ENCODE measurements around the gene VEPH1. TPM values are rescaled to one million over a fixed set of nuclear protein-coding genes. Genes with fewer than 3 reads are reported as not detected.

Gene VEPH1
- total RNA-seq, 1 experiment from 2014 or later = 2.4 TPM

DNA sequence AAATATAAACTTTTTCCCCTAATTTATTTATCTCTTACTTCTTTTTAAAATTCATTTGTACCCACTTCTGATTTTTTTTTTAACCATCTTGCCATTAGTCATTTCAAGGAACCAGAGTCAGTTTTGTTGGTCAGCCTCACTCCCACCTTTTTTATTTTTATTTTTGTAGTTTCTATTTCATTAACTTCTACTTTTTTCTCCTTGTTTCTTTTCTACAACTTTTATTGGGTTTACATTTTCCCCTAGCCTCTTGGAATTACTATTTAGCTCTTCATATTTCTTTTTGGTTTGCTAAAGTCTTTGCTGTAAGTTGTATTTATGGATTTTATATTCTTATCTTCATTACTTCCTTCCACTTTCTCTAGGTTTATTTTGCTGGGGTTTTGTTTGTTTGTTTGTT is 13.7 kb upstream of the VEPH1 start:
- H3K4me1 Mint-ChIP-seq (ENCODE audit: insufficient read depth, unreplicated experiment) = no peaks in the 10 kb centered on the region
- H3K36me3 Mint-ChIP-seq (ENCODE audit: insufficient read depth, unreplicated experiment) = no peaks in the 10 kb centered on the region
- H3K27me3 Mint-ChIP-seq (ENCODE audit: insufficient read depth, unreplicated experiment) = peaks cover 33% of the 10 kb centered on the region
- no peak overlapping the region for H3K4me3 Mint-ChIP-seq (ENCODE audit: unreplicated experiment)
- DNase-seq (ENCODE audit: unreplicated experiment) = no peak
- no TSS peak for BruUV-seq (replicated peaks)
- H3K27ac Mint-ChIP-seq (ENCODE audit: low read depth, unreplicated experiment) = no peak overlapping the region
- intact Hi-C loops (cut with micrococcal nuclease) = no loop called here
- TF ChIP-seq, protein P1, sequence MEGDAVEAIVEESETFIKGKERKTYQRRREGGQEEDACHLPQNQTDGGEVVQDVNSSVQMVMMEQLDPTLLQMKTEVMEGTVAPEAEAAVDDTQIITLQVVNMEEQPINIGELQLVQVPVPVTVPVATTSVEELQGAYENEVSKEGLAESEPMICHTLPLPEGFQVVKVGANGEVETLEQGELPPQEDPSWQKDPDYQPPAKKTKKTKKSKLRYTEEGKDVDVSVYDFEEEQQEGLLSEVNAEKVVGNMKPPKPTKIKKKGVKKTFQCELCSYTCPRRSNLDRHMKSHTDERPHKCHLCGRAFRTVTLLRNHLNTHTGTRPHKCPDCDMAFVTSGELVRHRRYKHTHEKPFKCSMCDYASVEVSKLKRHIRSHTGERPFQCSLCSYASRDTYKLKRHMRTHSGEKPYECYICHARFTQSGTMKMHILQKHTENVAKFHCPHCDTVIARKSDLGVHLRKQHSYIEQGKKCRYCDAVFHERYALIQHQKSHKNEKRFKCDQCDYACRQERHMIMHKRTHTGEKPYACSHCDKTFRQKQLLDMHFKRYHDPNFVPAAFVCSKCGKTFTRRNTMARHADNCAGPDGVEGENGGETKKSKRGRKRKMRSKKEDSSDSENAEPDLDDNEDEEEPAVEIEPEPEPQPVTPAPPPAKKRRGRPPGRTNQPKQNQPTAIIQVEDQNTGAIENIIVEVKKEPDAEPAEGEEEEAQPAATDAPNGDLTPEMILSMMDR (IDR thresholded peaks at IDR 0.05; ENCODE audit: unreplicated experiment) = no peak
- ChIA-PET CTCF (interaction anchor here (0.5 kb wide), 1 partner anchor 342 kb away, joined by 3 read pairs; no protein-coding TSS in a partner anchor), POLR2A (no interaction called here)
- no peaks in the 10 kb centered on the region for H3K9me3 Mint-ChIP-seq (ENCODE audit: unreplicated experiment)

DNA sequence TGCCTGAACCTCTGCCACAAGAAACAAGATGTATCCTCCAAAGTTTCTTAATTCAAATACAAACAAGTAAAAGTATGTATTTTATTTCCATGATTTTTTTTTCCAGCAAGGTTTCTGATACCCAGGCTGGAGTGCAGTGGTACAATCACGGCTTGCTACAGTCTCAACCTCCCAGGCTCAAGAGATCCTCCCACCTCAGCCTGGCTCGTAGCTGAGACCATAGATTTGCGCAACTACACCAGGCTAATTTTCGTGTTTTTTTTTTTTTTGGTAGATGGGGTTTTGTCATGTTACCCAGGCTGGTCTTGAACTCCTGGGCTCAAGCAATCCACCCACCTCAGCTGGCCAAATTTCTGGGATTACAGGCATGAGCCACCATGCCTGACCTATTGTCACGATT is 12.2 kb upstream of the VEPH1 start:
- H3K27ac Mint-ChIP-seq (ENCODE audit: low read depth, unreplicated experiment) = no peak overlapping the region
- H3K27me3 Mint-ChIP-seq (ENCODE audit: insufficient read depth, unreplicated experiment) = peaks cover 39% of the 10 kb centered on the region
- CTCF ChIA-PET = interaction anchor here (0.9 kb wide), 2 partner anchors 16 to 91 kb away, joined by 3 to 4 read pairs; no protein-coding TSS in a partner anchor

DNA sequence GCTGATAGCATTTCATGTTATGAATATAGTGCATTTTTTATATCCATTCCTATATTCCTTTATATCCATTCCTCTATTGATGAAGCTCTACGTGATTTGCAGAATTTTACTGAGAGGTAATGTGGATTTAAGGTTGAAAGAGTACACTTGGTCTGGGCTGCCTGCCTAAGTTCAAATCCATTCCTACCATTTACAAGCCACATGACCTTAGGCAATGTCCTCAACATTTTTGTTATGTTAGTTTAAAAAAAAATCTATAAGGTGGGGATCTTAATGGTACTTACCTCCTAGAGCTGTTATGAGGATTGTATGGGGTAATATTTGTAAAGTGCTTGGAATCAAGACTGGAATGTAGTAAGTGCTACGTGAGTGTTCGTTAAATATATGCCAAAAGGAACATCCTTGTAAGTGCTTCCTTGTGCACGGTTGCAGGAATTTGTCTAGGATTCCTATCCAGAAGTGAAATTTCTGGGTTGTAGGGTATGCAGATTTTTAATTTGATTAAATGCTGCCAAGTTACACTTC is 11.2 kb upstream of the VEPH1 start:
- TF ChIP-seq, protein P1 (IDR thresholded peaks at IDR 0.05; ENCODE audit: unreplicated experiment) = no peak
- intact Hi-C loops (cut with micrococcal nuclease) = no loop called here
- H3K9me3 Mint-ChIP-seq (ENCODE audit: unreplicated experiment) = no peaks in the 10 kb centered on the region
- H3K27me3 Mint-ChIP-seq (ENCODE audit: insufficient read depth, unreplicated experiment) = peaks cover 47% of the 10 kb centered on the region
- H3K36me3 Mint-ChIP-seq (ENCODE audit: insufficient read depth, unreplicated experiment) = no peaks in the 10 kb centered on the region
- H3K27ac Mint-ChIP-seq (ENCODE audit: low read depth, unreplicated experiment) = no peak overlapping the region
- ChIA-PET CTCF (interaction anchor here (0.5 to 1.1 kb wide), 4 partner anchors 58 to 1131 kb away, joined by 3 read pairs; no protein-coding TSS in a partner anchor), POLR2A (interaction anchor here (1.3 kb wide), 1 partner anchor 339 kb away, joined by 3 read pairs; no protein-coding TSS in a partner anchor)
- BruUV-seq (replicated peaks) = no TSS peak
- no peak for DNase-seq (ENCODE audit: unreplicated experiment)
- no peak overlapping the region for H3K4me3 Mint-ChIP-seq (ENCODE audit: unreplicated experiment)
- no peaks in the 10 kb centered on the region for H3K4me1 Mint-ChIP-seq (ENCODE audit: insufficient read depth, unreplicated experiment)

More for the DNA sequence above, 12.2 kb upstream of the VEPH1 start:
- no peak for DNase-seq (ENCODE audit: unreplicated experiment)
- no peaks in the 10 kb centered on the region for H3K9me3 Mint-ChIP-seq (ENCODE audit: unreplicated experiment)
- intact Hi-C loops (cut with micrococcal nuclease) = no loop called here
- POLR2A ChIA-PET = no interaction called here
- H3K4me3 Mint-ChIP-seq (ENCODE audit: unreplicated experiment) = no peak overlapping the region
- TF ChIP-seq, protein P1 (IDR thresholded peaks at IDR 0.05; ENCODE audit: unreplicated experiment) = no peak
- H3K4me1 Mint-ChIP-seq (ENCODE audit: insufficient read depth, unreplicated experiment) = no peaks in the 10 kb centered on the region
- no TSS peak for BruUV-seq (replicated peaks)
- H3K36me3 Mint-ChIP-seq (ENCODE audit: insufficient read depth, unreplicated experiment) = no peaks in the 10 kb centered on the region

DNA sequence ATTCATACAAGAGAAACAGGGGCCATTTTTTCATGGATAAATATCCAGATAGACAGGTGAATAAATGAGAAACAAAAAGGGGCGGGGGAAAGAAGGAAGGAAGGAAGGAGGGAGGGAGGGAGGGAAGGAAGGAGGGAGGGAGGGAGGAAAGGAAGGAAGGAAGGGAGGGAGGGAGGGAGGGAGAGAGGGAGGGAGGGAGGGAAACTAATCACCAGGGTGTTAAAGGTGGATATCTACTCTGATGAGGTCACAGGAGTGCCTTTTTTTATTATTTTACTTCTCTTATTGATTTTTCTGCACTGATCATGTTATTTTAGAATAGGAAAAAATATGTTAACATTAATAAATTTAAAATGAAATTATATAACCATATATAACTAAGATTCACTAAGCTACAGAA is 10.4 kb upstream of the VEPH1 start:
- Mint-ChIP-seq H3K27me3 (ENCODE audit: insufficient read depth, unreplicated experiment) (peaks cover 52% of the 10 kb centered on the region), H3K27ac (ENCODE audit: low read depth, unreplicated experiment) (no peak overlapping the region), H3K36me3 (ENCODE audit: insufficient read depth, unreplicated experiment) (no peaks in the 10 kb centered on the region), H3K9me3 (ENCODE audit: unreplicated experiment) (no peaks in the 10 kb centered on the region), H3K4me3 (ENCODE audit: unreplicated experiment) (no peak overlapping the region), H3K4me1 (ENCODE audit: insufficient read depth, unreplicated experiment) (no peaks in the 10 kb centered on the region)
- CTCF ChIA-PET = interaction anchor here (0.6 to 1.1 kb wide), 4 partner anchors 59 to 1131 kb away, joined by 3 read pairs; no protein-coding TSS in a partner anchor
- intact Hi-C loops (cut with micrococcal nuclease) = no loop called here
- POLR2A ChIA-PET = interaction anchor here (0.5 to 1.3 kb wide), 2 partner anchors 338 to 1590 kb away, joined by 3 read pairs; no protein-coding TSS in a partner anchor
- TF ChIP-seq, protein P1 (IDR thresholded peaks at IDR 0.05; ENCODE audit: unreplicated experiment) = no peak
- DNase-seq (ENCODE audit: unreplicated experiment) = no peak
- no TSS peak for BruUV-seq (replicated peaks)
